ENCODE results near the gene SIM1. TPM values are rescaled to one million over a fixed set of nuclear protein-coding genes. Genes with fewer than 3 reads are reported as not detected.

Gene SIM1
- not detected for total RNA-seq
- long read RNA-seq, result 0 reads

- Histone ChIP-seq H3K4me1 (peaks cover 6% of the 10 kb centered on the region), H3K27ac (no peak within 1 kb of the TSS), H3K4me3 (no peak within 1 kb of the TSS), H3K27me3 (peaks cover 100% of the 10 kb centered on the region), H3K36me3 (no peaks in the 10 kb centered on the region), H3K9me3 (no peaks in the 10 kb centered on the region)
- ATAC-seq, result peak; percentile 57
- no peak for TF ChIP-seq CTCF (IDR thresholded peaks at IDR 0.05)
- DNase-seq, result no peak
- intact Hi-C loops (cut with DNase I), result no loop called here
Observed at GRCh38 chr6:100464903-100465700, at the start of gene SIM1. Gene SIM1, minus strand, starts transcription at chr6:100464921. Its CDS starts 1,453 bp downstream, at chr6:100463468.

GRCh38 chr6:100512203-100512862 is 47.6 kb upstream of the SIM1 start:
- Histone ChIP-seq H3K9me3 (no peaks in the 10 kb centered on the region), H3K4me3 (no peak overlapping the region), H3K36me3 (peaks cover 54% of the 10 kb centered on the region), H3K27me3 (no peaks in the 10 kb centered on the region), H3K27ac (no peak overlapping the region), H3K4me1 (no peaks in the 10 kb centered on the region)
- ATAC-seq, result no peak
- no peak for DNase-seq
- intact Hi-C loops (cut with DNase I), result no loop called here
- no peak for TF ChIP-seq CTCF (IDR thresholded peaks at IDR 0.05)

- peaks cover 37% of the 10 kb centered on the region for H3K36me3 ChIP-seq
- no peak overlapping the region for H3K4me3 ChIP-seq
- no peak for TF ChIP-seq CTCF (IDR thresholded peaks at IDR 0.05)
- H3K4me1 ChIP-seq, result no peaks in the 10 kb centered on the region
- no peak for DNase-seq
- ATAC-seq, result no peak
- no peak overlapping the region for H3K27ac ChIP-seq
- no peaks in the 10 kb centered on the region for H3K9me3 ChIP-seq
- intact Hi-C loops (cut with DNase I), result no loop called here
- H3K27me3 ChIP-seq, result no peaks in the 10 kb centered on the region
Observed at GRCh38 chr6:100509101-100509500, 44.4 kb upstream of the SIM1 start.

- TF ChIP-seq CTCF (IDR thresholded peaks at IDR 0.05), result no peak
- DNase-seq (no peak), ATAC-seq (no peak)
- no peaks in the 10 kb centered on the region for H3K4me1 ChIP-seq
- H3K4me3 ChIP-seq, result no peak overlapping the region
- no peaks in the 10 kb centered on the region for H3K27me3 ChIP-seq
- H3K36me3 ChIP-seq, result peaks cover 23% of the 10 kb centered on the region
- H3K9me3 ChIP-seq, result no peaks in the 10 kb centered on the region
- intact Hi-C loops (cut with DNase I), result no loop called here
- H3K27ac ChIP-seq, result no peak overlapping the region
Observed at GRCh38 chr6:100506651-100507050, 41.9 kb upstream of the SIM1 start.

- H3K27me3 ChIP-seq, result no peaks in the 10 kb centered on the region
- H3K4me1 ChIP-seq, result no peaks in the 10 kb centered on the region
- H3K4me3 ChIP-seq, result no peak overlapping the region
- H3K36me3 ChIP-seq, result peaks cover 15% of the 10 kb centered on the region
- no peak for DNase-seq
- intact Hi-C loops (cut with DNase I), result no loop called here
- TF ChIP-seq CTCF (IDR thresholded peaks at IDR 0.05), result no peak
- no peaks in the 10 kb centered on the region for H3K9me3 ChIP-seq
- peak; percentile 12 for ATAC-seq
- H3K27ac ChIP-seq, result no peak overlapping the region
Observed at GRCh38 chr6:100504786-100505737, 40.3 kb upstream of the SIM1 start.

Data from upper lobe of right lung (tissue), 1 donor.